ENCODE results near the gene FEZF2.

FEZF2 gene

GRCh38 chr3:62373215-62373614 lies at the start of gene FEZF2:
TSS of gene FEZF2 (minus strand) at chr3:62373550. CDS start at chr3:62372868, 682 bp downstream.
- TF ChIP-seq GATA1 (IDR thresholded peaks at IDR 0.05; ENCODE audit: low read depth, low read length) (no peak), POLR2A (IDR thresholded peaks at IDR 0.05; ENCODE audit: low read length) (no peak)
- DNase-seq: no peak

- no peak for TF ChIP-seq POLR2A (IDR thresholded peaks at IDR 0.05; ENCODE audit: low read length)
- no peak for DNase-seq
Measured at GRCh38 chr3:62421207-62421606, 47.9 kb upstream of the FEZF2 start.

- DNase-seq: no peak
- no peak for TF ChIP-seq GATA1 (IDR thresholded peaks at IDR 0.05; ENCODE audit: low read depth, low read length)
- no peak for TF ChIP-seq POLR2A (IDR thresholded peaks at IDR 0.05; ENCODE audit: low read length)
Measured at GRCh38 chr3:62416144-62416543, 42.8 kb upstream of the FEZF2 start.

- no peak for TF ChIP-seq GATA1 (IDR thresholded peaks at IDR 0.05; ENCODE audit: low read depth, low read length)
- no peak for TF ChIP-seq POLR2A (IDR thresholded peaks at IDR 0.05; ENCODE audit: low read length)
- DNase-seq: no peak
Measured at GRCh38 chr3:62415312-62415801, 42.0 kb upstream of the FEZF2 start.

GRCh38 chr3:62414786-62415185 lies 41.4 kb upstream of the FEZF2 start:
- no peak for DNase-seq
- TF ChIP-seq POLR2A (IDR thresholded peaks at IDR 0.05; ENCODE audit: low read length) (no peak), GATA1 (IDR thresholded peaks at IDR 0.05; ENCODE audit: low read depth, low read length) (no peak)

- TF ChIP-seq POLR2A (IDR thresholded peaks at IDR 0.05; ENCODE audit: low read length) (no peak), GATA1 (IDR thresholded peaks at IDR 0.05; ENCODE audit: low read depth, low read length) (no peak)
- DNase-seq: no peak
Measured at GRCh38 chr3:62413687-62414086, 40.3 kb upstream of the FEZF2 start.

GRCh38 chr3:62406945-62407344 lies 33.6 kb upstream of the FEZF2 start:
- DNase-seq: no peak
- TF ChIP-seq POLR2A (IDR thresholded peaks at IDR 0.05; ENCODE audit: low read length) (no peak), GATA1 (IDR thresholded peaks at IDR 0.05; ENCODE audit: low read depth, low read length) (no peak)

GRCh38 chr3:62405566-62405965 lies 32.2 kb upstream of the FEZF2 start:
- no peak for TF ChIP-seq GATA1 (IDR thresholded peaks at IDR 0.05; ENCODE audit: low read depth, low read length)
- no peak for TF ChIP-seq POLR2A (IDR thresholded peaks at IDR 0.05; ENCODE audit: low read length)
- no peak for DNase-seq

- DNase-seq: no peak
- TF ChIP-seq GATA1 (IDR thresholded peaks at IDR 0.05; ENCODE audit: low read depth, low read length): no peak
- TF ChIP-seq POLR2A (IDR thresholded peaks at IDR 0.05; ENCODE audit: low read length): no peak
Measured at GRCh38 chr3:62405135-62405534, 31.8 kb upstream of the FEZF2 start.

- DNase-seq: no peak
- TF ChIP-seq POLR2A (IDR thresholded peaks at IDR 0.05; ENCODE audit: low read length) (no peak), GATA1 (IDR thresholded peaks at IDR 0.05; ENCODE audit: low read depth, low read length) (no peak)
Measured at GRCh38 chr3:62404321-62404720, 31.0 kb upstream of the FEZF2 start.

- no peak for DNase-seq
Measured at GRCh38 chr3:62403765-62404164, 30.4 kb upstream of the FEZF2 start.

GRCh38 chr3:62392626-62393292 lies 19.4 kb upstream of the FEZF2 start:
- no peak for TF ChIP-seq GATA1 (IDR thresholded peaks at IDR 0.05; ENCODE audit: low read depth, low read length)
- no peak for TF ChIP-seq POLR2A (IDR thresholded peaks at IDR 0.05; ENCODE audit: low read length)
- no peak for DNase-seq

More at GRCh38 chr3:62403765-62404164, 30.4 kb upstream of the FEZF2 start:
- no peak for TF ChIP-seq GATA1 (IDR thresholded peaks at IDR 0.05; ENCODE audit: low read depth, low read length)

- TF ChIP-seq POLR2A (IDR thresholded peaks at IDR 0.05; ENCODE audit: low read length) (no peak), GATA1 (IDR thresholded peaks at IDR 0.05; ENCODE audit: low read depth, low read length) (no peak)
- DNase-seq: no peak
Measured at GRCh38 chr3:62387251-62387650, 13.9 kb upstream of the FEZF2 start.

GRCh38 chr3:62379321-62379798 lies 6.0 kb upstream of the FEZF2 start:
- no peak for DNase-seq
- no peak for TF ChIP-seq POLR2A (IDR thresholded peaks at IDR 0.05; ENCODE audit: low read length)
- no peak for TF ChIP-seq GATA1 (IDR thresholded peaks at IDR 0.05; ENCODE audit: low read depth, low read length)

GRCh38 chr3:62378921-62379320 lies 5.6 kb upstream of the FEZF2 start:
- DNase-seq: no peak
- TF ChIP-seq GATA1 (IDR thresholded peaks at IDR 0.05; ENCODE audit: low read depth, low read length): no peak
- TF ChIP-seq POLR2A (IDR thresholded peaks at IDR 0.05; ENCODE audit: low read length): no peak

Measured in erythroblast (primary cell).